Urothelium cell line (cell line): Measurements from ENCODE around the gene SEMA3F.

Experiments used
- DNase-seq: peaks from one replicate; pipeline ENCODE4 v3.0.0; 2011; ENCODE audit warnings: low spot score, mixed read lengths
- FAIRE-seq: peaks from 2 replicates; lab custom pipeline; 2011; peaks lifted over from hg19 to GRCh38; lab: Jason Lieb, UNC

Gene SEMA3F

GRCh38 chr3:50155491-50155878 is 361 bp downstream of the SEMA3F start:
- DNase-seq: no peak
- FAIRE-seq: no peak

- peak; percentile 35 for DNase-seq
- no peak for FAIRE-seq
Observed at GRCh38 chr3:50155891-50156290, 767 bp downstream of the SEMA3F start.

DNA sequence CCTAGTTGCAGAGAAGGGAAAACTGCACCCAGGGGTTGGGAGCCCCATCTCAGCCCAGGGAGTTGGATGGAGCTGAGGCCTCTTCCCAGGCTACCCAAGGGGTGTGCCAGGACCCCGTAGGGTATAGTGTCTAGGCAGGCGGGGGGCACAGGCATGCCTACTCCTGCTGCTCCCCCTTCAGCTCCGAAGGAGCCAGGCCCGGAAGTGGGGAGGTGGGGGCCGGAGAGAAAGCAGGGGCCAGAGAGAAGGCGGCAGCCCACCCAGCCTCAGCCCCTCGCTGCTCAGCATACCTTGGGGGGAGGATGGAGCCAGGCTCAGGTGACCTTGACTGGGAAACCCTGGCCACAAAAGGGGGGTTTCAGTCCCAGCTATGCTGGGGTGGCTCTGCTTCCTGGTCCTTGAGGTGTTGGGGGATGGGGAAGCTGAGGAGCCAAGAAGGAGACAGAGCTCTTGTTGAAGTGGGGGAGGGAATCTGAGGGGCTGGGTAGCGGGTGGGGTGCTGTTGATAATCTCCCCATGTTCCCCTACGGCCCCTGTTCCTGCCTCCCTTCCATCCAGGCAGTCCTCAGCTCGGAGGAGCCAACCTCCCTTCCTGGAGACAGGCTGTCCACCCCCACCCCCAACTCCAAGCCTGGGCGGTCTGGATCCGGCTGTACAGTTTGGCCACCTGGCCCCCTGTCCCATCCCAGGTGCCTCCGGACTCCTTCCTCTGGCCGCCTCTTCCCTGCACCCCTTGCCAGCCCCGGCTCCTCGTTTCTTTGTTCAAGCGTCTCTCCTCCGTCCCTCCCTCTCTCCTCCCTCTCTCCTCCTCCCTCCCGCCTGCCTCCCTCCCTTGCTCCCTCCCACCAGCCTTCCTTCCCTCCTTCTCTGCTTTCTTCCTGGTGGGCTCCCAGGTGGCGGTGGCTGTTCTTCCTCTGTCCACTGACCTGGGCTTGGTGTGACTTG is 1.7 kb downstream of the SEMA3F start:
- FAIRE-seq: peak; percentile 75
- DNase-seq: peak; percentile 47

DNA sequence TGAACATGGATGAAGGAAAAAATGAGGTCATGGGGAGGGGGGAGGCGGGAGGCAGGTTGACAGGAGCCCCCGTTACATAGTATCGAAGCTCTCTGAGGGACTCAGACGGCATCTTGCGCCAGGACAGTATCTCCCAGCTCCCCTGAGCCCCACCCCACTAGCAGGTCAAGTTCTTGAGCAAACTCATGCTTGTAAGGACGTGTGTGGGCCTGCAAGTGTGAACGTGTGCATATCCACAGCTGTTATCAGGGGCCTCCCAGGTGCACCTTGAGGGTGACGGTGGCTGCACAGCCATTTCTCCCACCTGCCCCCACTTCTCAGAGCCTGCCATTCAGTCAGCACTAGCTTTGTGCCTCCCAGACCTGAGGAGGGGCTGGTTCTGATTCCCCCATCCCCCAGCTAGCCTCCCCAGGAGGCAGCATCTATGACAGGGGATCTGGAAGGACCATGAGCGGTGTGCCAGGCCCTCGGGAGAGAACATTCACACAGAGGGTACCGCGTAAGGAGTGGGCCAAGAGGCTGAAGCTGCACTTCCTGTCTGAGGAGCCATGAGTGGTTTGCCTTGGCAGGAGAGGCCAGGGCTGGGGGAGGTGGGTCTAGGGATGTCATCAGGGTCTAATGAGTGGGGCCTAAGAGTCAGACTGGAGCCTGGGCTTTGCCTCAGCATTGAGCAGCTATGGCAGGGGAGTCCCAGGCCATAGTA is 2.9 kb downstream of the SEMA3F start:
- no peak for FAIRE-seq
- no peak for DNase-seq

DNA sequence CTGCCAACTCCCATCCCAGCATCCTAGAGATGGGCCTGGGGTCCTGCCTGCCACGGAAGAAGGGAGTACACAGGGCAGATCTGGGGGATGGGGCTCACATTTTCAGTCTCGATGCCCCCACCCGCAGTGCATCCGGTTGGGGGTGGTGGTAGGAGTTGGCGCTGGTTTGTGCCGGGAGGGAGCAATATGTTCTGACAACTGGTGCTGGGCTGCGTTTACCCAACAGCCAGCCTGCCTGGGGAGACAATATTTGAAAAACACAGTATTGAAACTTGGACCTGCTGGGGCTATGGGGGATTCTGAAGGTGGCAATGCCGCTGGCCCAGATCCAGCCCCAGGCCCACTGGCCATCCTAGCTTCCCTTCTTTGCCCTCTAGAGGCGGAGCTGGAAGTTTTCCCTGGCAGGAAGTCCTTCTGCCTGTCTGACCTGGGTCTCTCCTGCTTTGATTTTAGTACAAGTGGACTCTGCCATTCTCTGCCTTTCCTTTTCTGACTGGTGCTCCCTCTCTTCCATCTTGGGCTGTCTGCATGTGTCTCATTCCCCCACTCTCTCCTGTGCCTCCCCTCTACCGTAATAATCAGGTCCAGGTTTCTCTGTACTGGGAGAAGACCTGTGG is 3.5 kb downstream of the SEMA3F start:
- DNase-seq: no peak
- no peak for FAIRE-seq

DNA sequence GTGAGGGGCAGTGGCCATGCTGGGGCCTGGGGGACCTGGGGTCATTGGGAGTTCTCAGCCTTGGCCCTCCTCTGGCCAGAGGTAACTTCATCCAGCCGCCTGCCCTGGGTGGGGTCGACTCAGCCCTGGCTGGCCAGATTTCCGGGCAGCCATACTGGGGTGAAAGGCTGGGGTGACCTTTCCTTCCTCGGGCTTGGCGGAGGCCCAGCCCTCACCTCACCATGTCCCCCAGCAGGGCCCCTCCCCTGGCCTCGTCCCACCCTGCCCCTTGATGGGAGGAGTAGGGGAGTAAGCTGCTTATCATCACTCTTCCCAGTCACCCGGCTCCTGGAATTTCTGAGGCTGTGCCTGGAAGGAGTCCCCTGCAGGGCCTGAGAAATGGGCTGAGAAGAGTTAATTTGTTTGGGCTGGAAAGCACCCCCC is 5.4 kb downstream of the SEMA3F start:
- FAIRE-seq (no peak), DNase-seq (no peak)

- FAIRE-seq (peak; percentile 44), DNase-seq (no peak)
Observed at GRCh38 chr3:50161320-50161719, 6.2 kb downstream of the SEMA3F start.

DNA sequence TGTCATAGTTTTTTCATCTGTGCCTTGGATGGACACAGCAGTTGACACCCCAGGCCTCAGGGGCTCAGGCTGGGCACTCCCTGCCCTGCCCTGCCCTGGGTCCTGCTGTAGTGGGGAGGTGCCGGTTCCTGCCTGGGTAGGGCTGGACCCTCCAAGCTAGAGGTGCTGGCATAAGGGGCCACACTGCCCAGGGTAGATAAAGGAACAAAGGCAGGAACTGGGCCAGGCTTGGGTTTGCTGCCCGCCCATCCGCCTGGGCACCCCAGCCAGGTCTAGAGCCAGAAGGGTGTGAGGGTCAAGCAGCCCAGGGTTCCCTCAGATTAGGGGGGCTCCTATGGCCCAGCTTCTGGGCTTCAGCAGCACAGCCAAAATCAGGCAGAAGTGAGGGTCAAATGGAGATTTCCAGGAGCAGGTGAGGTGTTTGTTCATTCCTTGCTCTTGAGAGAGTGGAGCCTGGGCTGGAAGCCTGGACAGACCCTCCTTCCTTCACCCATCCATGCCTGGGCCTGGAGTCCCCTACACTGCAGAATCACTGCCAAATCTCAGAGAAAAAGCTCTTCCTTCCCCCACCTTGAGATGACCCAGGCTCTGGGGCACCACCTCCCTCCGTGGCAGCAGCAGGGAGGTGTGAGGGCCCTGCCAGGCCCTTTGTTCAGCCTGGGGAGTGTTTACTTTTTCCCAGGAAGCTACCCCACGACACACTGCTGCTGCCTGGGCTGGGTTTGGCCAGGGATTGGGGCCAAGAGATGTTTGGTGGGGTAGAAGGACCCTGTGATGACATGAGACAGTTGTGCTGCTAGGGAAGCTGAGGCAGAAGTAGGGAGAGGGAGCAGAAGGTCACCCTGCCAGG is 7.1 kb downstream of the SEMA3F start:
- peak; percentile 55 for FAIRE-seq
- DNase-seq: no peak

DNA sequence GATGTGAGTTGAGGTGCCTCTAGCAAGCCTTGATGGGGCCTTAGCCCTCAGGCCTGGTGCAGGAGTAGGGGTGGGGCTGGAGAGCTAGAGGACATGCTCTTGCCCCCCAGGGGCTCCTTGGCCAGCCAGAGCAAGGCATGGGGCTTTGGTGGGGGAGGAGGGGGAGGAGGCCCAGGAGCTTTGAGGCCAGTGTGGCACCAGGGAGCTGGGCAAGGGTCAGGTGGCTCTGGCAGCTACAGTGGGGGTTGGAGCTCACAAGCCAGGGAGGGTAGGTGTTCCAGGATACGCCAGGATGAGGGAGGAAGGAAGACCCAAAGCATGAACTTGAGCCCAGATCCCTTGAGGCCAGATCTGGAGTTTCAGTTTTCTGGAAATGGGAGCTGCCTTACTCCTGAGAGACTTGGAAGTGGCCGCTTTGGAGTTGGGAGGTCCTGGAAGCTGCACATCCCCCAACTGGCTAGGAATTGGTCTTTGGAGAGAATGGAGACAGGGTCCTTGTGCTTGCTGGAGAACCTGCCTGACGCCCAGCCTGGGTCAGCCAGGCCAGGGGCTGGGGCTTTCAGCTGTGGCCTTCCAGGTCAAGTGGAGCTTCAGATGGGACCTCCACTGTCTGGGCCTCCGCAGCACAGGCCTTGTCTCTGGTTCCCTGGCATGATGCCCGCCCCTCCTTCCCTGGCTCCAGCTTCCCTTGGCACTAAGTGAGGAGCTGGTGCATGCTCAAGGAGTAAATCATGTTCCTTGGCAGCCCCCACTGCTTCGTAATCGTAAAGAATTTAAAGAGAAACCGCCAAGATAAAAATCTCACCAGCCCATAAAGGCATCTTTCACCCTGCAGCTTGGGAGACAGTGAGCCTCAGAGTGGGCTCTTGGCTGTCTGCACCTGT is 8.7 kb downstream of the SEMA3F start:
- peak; percentile 66 for FAIRE-seq
- peak; percentile 88 for DNase-seq

DNA sequence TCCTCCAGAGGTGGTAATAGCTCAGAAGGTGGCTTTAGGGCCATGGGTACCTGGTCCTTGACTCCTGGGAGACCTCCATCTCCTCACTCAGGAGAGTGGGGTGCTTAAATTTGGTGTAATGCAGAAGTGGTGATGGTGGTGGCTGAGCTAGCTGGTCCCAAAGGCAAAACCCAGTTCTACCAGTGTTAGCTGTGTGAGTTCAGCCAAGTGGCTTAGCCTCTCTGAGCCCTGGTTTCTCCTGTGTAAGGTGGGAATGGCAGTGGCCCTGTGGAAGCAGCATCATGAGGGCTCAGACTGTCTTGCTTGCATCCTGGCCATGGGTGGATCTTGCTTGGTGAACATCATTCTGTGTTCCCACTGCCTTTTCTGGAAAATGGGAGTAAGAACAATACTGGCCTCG is 9.4 kb downstream of the SEMA3F start:
- DNase-seq (no peak), FAIRE-seq (no peak)

- DNase-seq: peak; percentile 37
- peak; percentile 35 for FAIRE-seq
Observed at GRCh38 chr3:50164984-50165909, 10.1 kb downstream of the SEMA3F start.

GRCh38 chr3:50165910-50166538 is 10.9 kb downstream of the SEMA3F start:
- DNase-seq (no peak), FAIRE-seq (peak; percentile 13)

GRCh38 chr3:50166620-50167019 is 11.5 kb downstream of the SEMA3F start:
- FAIRE-seq: no peak
- no peak for DNase-seq

DNA sequence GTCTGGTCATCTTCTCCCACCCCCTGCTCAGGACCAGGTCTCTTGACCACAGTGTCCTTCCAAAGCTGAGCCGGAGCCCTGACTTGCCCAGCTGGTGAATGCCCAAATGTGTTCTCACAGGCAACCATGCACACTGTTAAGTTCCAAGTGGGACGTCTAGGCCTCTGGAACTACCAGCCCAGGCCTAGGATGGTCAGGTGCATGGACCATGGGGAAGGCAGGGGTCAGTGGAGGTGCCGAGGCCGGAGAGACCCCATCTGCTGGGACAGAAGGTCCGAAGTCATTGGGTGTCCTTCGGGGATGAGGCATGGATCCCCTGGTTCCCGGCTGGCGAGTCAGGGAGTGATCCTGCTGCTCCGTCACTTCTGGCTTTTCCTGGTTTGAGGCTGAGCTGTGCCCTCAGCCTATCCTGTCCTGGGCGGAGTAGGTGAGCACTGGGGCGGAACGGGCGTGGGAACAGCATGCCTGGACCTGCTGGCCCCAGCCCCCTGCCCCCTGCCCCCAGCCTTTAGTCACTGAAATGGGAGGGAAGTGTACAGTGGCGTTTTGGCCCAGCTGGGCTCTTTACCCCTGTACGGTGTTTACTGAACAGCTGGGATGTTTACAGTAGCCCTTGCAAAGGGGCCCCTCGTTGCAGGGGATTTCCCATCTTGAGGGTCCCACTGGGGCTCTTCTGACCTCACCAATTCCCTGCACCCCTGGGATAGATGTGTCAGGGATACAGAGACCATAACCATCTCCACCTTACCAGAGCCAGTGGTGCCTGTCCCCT is 12.1 kb downstream of the SEMA3F start:
- DNase-seq: peak; percentile 38
- peak; percentile 9 for FAIRE-seq

- DNase-seq (no peak), FAIRE-seq (no peak)
Observed at GRCh38 chr3:50167841-50168209, 12.7 kb downstream of the SEMA3F start.

GRCh38 chr3:50168388-50168787 is 13.3 kb downstream of the SEMA3F start:
- no peak for FAIRE-seq

DNA sequence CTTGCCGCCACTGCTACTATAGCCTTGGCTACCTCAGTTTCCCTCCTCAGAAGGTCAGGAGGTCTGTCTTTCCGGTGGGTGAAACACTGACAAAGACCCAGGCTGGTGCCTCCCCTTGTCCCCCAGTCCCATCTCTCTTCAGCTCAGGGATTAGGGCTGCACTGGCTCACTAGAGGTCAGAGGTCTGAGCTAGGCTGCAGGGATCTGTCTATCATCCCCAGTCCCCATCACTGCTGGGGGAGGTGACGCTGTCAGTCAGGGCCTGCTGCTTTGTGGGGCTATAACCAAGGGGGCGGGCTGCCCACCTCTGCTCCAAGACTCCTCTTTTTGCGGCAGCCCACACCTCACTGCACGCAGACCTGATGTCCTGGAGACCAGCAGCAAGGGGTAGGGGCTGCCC is 13.7 kb downstream of the SEMA3F start:
- DNase-seq (no peak), FAIRE-seq (no peak)

More at GRCh38 chr3:50168388-50168787, 13.3 kb downstream of the SEMA3F start:
- DNase-seq: no peak
